ENCODE measurements around the gene ZNF880.

Gene ZNF880

GRCh38 chr19:52343548-52343947, 26.2 kb upstream of the ZNF880 start:
- DNase-seq (ENCODE audit: low spot score): no peak
- no peak overlapping the region for H3K27ac ChIP-seq
- TF ChIP-seq, protein P1, sequence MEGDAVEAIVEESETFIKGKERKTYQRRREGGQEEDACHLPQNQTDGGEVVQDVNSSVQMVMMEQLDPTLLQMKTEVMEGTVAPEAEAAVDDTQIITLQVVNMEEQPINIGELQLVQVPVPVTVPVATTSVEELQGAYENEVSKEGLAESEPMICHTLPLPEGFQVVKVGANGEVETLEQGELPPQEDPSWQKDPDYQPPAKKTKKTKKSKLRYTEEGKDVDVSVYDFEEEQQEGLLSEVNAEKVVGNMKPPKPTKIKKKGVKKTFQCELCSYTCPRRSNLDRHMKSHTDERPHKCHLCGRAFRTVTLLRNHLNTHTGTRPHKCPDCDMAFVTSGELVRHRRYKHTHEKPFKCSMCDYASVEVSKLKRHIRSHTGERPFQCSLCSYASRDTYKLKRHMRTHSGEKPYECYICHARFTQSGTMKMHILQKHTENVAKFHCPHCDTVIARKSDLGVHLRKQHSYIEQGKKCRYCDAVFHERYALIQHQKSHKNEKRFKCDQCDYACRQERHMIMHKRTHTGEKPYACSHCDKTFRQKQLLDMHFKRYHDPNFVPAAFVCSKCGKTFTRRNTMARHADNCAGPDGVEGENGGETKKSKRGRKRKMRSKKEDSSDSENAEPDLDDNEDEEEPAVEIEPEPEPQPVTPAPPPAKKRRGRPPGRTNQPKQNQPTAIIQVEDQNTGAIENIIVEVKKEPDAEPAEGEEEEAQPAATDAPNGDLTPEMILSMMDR (IDR thresholded peaks at IDR 0.05): no peak
- no peak overlapping the region for H3K4me3 ChIP-seq

DNA sequence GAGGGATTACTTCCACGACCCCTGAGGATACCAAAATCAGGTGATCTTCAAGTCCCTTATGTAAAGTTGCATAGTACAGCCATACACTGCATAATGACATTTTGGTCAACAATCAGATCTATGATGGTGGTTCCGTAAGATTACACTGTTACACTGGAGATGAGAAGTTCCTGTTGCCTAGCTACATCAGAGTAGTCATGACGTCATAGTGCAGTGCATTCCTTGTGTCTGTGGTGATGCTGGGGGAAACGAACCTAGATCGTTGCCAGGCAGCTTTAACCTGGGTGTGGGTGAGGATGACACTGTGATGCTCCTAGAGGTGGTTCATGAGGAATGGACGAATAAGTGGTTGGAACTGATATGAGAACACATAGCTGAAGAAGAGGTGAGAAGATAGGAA, 24.6 kb upstream of the ZNF880 start:
- Histone ChIP-seq H3K27ac (no peak overlapping the region), H3K4me3 (no peak overlapping the region)
- TF ChIP-seq, protein P1 (IDR thresholded peaks at IDR 0.05): no peak
- no peak for DNase-seq (ENCODE audit: low spot score)

DNA sequence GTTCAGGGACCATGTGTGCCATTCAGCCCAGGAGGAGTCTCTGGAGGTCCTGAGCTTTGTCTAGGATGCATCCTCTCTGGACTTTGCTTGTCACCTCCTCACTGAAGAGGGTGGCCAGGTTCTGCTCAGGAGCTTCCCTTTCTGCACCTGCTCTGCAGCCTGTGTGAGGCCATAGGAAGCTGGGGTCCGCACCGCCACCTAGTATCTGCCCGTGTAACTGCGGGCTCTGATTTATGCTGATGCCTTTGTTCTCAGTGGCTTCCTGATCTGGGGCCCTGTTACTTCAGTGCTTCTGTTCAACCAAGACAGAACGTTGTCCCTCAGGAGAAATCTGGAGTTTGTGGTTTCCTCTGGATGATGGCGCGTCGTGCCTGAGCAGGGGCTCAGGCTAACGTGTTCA, 18.2 kb upstream of the ZNF880 start:
- DNase-seq (ENCODE audit: low spot score): no peak
- no peak overlapping the region for H3K4me3 ChIP-seq
- TF ChIP-seq, protein P1 (IDR thresholded peaks at IDR 0.05): no peak
- no peak overlapping the region for H3K27ac ChIP-seq

- DNase-seq (ENCODE audit: low spot score): no peak
- TF ChIP-seq, protein P1 (IDR thresholded peaks at IDR 0.05): no peak
- no peak overlapping the region for H3K27ac ChIP-seq
- no peak overlapping the region for H3K4me3 ChIP-seq
Measured at GRCh38 chr19:52366414-52366824, 3.3 kb upstream of the ZNF880 start.

- TF ChIP-seq, protein P1 (IDR thresholded peaks at IDR 0.05): no peak
- Histone ChIP-seq H3K27ac (peak overlapping the region; percentile 85 to 89), H3K4me3 (peak overlapping the region; percentile 72)
- no peak for DNase-seq (ENCODE audit: low spot score)
Measured at GRCh38 chr19:52370341-52370710, 603 bp downstream of the ZNF880 start.

GRCh38 chr19:52391135-52391534, 21.4 kb downstream of the ZNF880 start:
- no peak overlapping the region for H3K4me3 ChIP-seq
- TF ChIP-seq, protein P1 (IDR thresholded peaks at IDR 0.05): no peak
- no peak for DNase-seq (ENCODE audit: low spot score)
- H3K27ac ChIP-seq: no peak overlapping the region

DNA sequence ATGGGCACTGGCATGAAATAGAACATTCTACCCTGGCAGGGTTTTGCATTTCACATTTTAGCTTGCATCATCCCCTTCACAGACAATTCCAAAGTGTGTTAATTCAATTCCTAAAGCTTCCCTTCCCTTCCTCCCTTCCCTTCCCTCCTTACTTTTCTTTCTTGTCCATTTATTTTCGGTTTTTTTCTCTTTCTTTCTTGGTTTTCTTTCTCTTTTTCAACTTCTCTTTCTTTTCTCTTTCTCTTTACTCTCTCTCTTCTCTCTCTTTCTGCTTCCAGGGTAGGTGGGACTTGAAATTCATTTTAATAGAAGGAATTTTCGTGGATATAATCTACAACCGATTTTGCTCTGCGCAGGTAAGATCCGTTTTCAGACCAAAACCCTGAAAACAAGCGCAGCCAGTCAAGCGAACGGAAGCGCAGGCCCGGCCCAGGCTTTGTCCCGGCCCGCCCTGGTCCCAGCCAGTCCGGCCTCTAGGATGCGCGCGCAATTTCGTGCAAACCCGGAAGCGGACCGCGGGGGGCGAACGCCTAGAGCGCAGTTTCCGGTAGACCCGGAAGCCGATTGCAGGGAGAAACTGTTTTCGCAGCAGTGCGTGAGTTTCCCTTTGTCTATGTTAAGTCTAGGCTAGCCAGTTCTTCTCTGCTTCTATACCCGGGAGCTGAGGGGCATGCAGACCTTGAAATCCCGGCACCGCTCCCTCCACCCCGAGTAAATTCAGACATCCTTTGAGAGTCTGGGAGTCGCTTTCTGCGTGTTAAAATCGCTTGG, 27.8 kb downstream of the ZNF880 start, which contains the start of gene ZNF528:
Gene ZNF528, plus strand, starts transcription at position 540 of the 771 bp plus-strand sequence. CDS start 4,165 bp downstream, outside the sequence.
- peak within 1 kb of the TSS; percentile 12 to 73 for H3K27ac ChIP-seq
- DNase-seq (ENCODE audit: low spot score): peak; percentile 95
- H3K4me3 ChIP-seq: peak within 1 kb of the TSS; percentile 78
- TF ChIP-seq, protein P1 (IDR thresholded peaks at IDR 0.05): no peak

Measured in coronary artery (tissue), 2 donors.